Psoas muscle (tissue), 8 donors: ENCODE data around the gene ZNF763. TPM values are rescaled to one million over a fixed set of nuclear protein-coding genes. Genes with fewer than 3 reads are reported as not detected.

Experiments used
- ATAC-seq, 4 donors: fragments of 200-7000 bp; cut with Tn5 transposase; one replicate each; pipeline ENCODE4 v1.9.1; 2020; ENCODE audit warnings: moderate library complexity in 3 of 4, mild to moderate bottlenecking in 2 of 4
- DNase-seq, 2 donors: peaks; one replicate each; pipeline ENCODE4 v3.0.0-alpha.2; 2020
- H3K27ac ChIP-seq: fragments of 200-600 bp; one replicate; pipeline ENCODE4 v1.8.0; 2022
- H3K27me3 ChIP-seq, 3 donors: fragments of 200-600 bp in 1 of 3; one replicate each; pipeline versions ENCODE4 v1.6.1 to v1.8.0; 2013 to 2022; ENCODE audit warnings: low read length in 2 of 3, mild to moderate bottlenecking in 2 of 3, moderate library complexity in 1 of 3; ENCODE audit not compliant: insufficient read depth in 3 of 3
- H3K36me3 ChIP-seq, 2 donors: fragments of 200-600 bp in 1 of 2; one replicate each; pipeline versions ENCODE4 v1.6.1 to v1.8.0; 2013 to 2022; ENCODE audit warnings: low read depth in 1 of 2, mild to moderate bottlenecking in 1 of 2, moderate library complexity in 1 of 2; ENCODE audit not compliant: insufficient read depth in 1 of 2
- H3K4me1 ChIP-seq: fragments of 200-600 bp; one replicate; pipeline ENCODE4 v1.8.0; 2022
- H3K4me3 ChIP-seq: fragments of 200-600 bp; one replicate; pipeline ENCODE4 v1.8.0; 2022; ENCODE audit warnings: mild to moderate bottlenecking
- H3K9me3 ChIP-seq: fragments of 200-600 bp; one replicate; pipeline ENCODE4 v1.8.0; 2022
- CTCF ChIP-seq: fragments of 200-600 bp; IDR thresholded peaks from one replicate; pipeline ENCODE4 v1.8.0; 2022; ENCODE audit warnings: antibody characterized with exemption
- WGBS, 3 donors: extraction: QIAGEN DNeasy Blood & Tissue Kit; methylation state at CpG; one replicate each; pipeline versions ENCODE4 v1.1.6 to v1.1.7; 2013; 5-methylcytosine and 5-hydroxymethylcytosine counted together
- intact Hi-C, 2 donors: fragments of 100-400 bp; cut with DNase I; formaldehyde crosslinking; loops; one replicate each; pipeline versions ENCODE4 v1.11.0 to v1.14.2; 2022
- polyA plus RNA-seq, 3 donors: library from polyadenylated mRNA; stranded (reverse); fragments of 200-250 nt; gene quantifications; one replicate each; pipeline ENCODE4 v1.2.3, GENCODE V29; 2013
- total RNA-seq, 4 donors: library from RNA; stranded (reverse); fragmentation: NEBNext Ultra II Directional in 2 of 4; extraction: Animal tissue kit (Norgen Biotek cat#: 25700) in 2 of 4; gene quantifications; one replicate each; pipeline versions ENCODE4 v1.2.1 to v1.2.4, GENCODE V29; 2021 to 2023
- donor health status: healthy with polysubstance abuse.
- donor health status: DM: no; HTN: no; CAD: no; lungs with moderate emphysema.
- donor health status: Bipolar disorder and iron deficiency.
- donor health status: healthy.
- donor health status: DM: yes; HTN: yes; CAD: no.
- donor health status: DM: no; HTN: no; CAD: no.
- donor health status: DM: no; HTN: no; CAD: no.
- donor health status: DM: yes; HTN: yes; CAD: no.

The ZNF763 gene
- total and polyA plus RNA-seq, 7 donors, result 0.22 to 1.6 (median 0.82) TPM

- no peaks in the 10 kb centered on the region for H3K4me1 ChIP-seq
- H3K27me3 ChIP-seq, result no peaks in the 10 kb centered on the region
- no peak overlapping the region for H3K4me3 ChIP-seq
- H3K36me3 ChIP-seq, result no peaks in the 10 kb centered on the region
- no peak overlapping the region for H3K27ac ChIP-seq
- ATAC-seq, result no peak
- TF ChIP-seq CTCF, result no peak
- no peak for DNase-seq
- intact Hi-C loops, result no loop called here
- H3K9me3 ChIP-seq, result peaks cover 15% of the 10 kb centered on the region
- WGBS, 3 donors, result 88 to 91% (median 89%) methylated on average over 2 of the region's 2 CpGs
Measured at GRCh38 chr19:11971041-11971440, 6.2 kb downstream of the ZNF763 start.

GRCh38 chr19:11973019-11973810, 8.4 kb downstream of the ZNF763 start:
- H3K27ac ChIP-seq, result no peak overlapping the region
- WGBS, 3 donors, result 74 to 84% (median 79%) methylated on average over 5 of the region's 5 CpGs
- H3K36me3 ChIP-seq, result peaks cover 8 to 13% of the 10 kb centered on the region in 2 donors
- no peaks in the 10 kb centered on the region for H3K4me1 ChIP-seq
- H3K27me3 ChIP-seq, result no peaks in the 10 kb centered on the region
- ATAC-seq (no peak), DNase-seq (no peak)
- no peak for TF ChIP-seq CTCF
- intact Hi-C loops, result no loop called here
- peaks cover 29% of the 10 kb centered on the region for H3K9me3 ChIP-seq
- no peak overlapping the region for H3K4me3 ChIP-seq

- Histone ChIP-seq H3K36me3 (peaks cover 14 to 19% of the 10 kb centered on the region in 2 donors), H3K27me3 (no peaks in the 10 kb centered on the region), H3K27ac (no peak overlapping the region), H3K4me1 (no peaks in the 10 kb centered on the region), H3K9me3 (peaks cover 69% of the 10 kb centered on the region), H3K4me3 (no peak overlapping the region)
- no peak for TF ChIP-seq CTCF
- DNase-seq (no peak), ATAC-seq (no peak)
- intact Hi-C loops, result no loop called here
- WGBS, 3 donors, result 90 to 94% (median 91%) methylated on average over 9 of the region's 9 CpGs
Measured at GRCh38 chr19:11978492-11979100, 13.8 kb downstream of the ZNF763 start.

GRCh38 chr19:11979527-11979926, 14.7 kb downstream of the ZNF763 start:
- Histone ChIP-seq H3K4me3 (no peak overlapping the region), H3K9me3 (peaks cover 68% of the 10 kb centered on the region), H3K4me1 (no peaks in the 10 kb centered on the region), H3K27me3 (no peaks in the 10 kb centered on the region), H3K36me3 (peaks cover 14 to 19% of the 10 kb centered on the region in 2 donors), H3K27ac (no peak overlapping the region)
- WGBS, 3 donors, result 91 to 93% (median 91%) methylated on average over 4 of the region's 4 CpGs
- no peak for DNase-seq
- intact Hi-C loops, result no loop called here
- ATAC-seq, result no peak
- TF ChIP-seq CTCF, result no peak
